HG03460 (cell line): Measurements from ENCODE around the gene PRX.

Experiments
- ATAC-seq: cut with Tn5 transposase; IDR thresholded peaks from one replicate; pipeline ENCODE4 v1.9.1; 2021; ENCODE audit not compliant: unreplicated experiment

The PRX gene

DNA sequence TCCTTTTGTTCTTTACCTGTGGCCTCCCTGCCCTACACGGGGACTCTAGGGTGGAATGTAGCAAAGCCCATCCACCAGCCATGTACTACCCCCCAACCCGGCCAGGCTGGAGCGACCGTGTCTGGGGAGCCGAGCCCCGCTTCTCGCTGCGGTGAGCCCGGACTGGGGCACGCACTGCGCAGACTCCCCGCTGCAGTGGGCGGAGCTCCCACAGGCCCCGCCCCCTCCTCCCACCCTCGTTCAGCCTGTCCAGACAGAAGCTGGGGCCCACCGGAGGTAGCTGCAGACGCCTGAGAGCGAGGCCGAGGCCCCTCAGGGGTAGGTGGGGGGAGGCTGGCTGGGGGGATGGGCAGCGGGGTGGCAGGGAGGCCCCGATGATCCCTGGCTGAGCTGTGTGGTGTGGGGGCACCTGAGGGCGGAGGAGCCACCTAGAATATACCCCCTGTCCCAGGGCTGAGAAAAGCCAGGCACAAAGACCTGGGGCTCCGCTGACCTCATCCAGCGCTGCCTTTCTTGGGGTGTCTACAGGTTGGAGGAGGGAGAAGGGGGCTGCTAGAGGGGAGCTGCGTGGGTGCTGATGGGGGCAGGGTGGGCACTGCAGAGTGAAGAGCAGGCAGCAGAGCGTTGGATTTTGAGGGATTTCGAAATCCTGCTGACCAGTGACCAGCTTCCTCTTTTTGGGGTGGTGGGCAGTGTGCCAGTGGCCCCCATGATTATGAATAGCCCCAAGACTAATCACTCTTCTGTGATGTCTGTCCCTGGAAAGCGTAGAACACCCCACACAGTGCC lies 47.4 kb downstream of the PRX start:
- ATAC-seq, result no peak

DNA sequence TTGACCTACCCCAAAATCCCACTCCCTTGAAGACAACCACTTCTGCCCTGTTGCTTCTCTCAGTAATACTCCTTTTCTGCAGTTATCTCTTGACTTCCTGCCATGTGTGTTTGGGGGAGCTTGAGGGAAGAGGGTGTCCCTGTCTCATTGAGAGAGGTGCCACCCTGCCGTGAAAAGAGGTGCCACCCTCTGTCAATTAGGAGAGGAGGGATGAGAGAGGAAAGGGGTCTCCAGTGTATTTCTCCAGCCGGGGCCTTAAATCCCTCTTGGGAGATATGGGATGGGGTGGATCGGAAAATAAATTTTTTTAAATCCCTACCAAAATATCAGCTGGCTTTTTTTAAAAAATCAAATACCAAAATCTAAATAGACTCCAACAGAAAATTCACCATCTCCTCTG lies 48.2 kb downstream of the PRX start:
- ATAC-seq, result no peak

GRCh38 chr19:40363069-40363468 lies 50.1 kb downstream of the PRX start:
- ATAC-seq, result no peak

GRCh38 chr19:40362160-40362559 lies 51.0 kb downstream of the PRX start:
- ATAC-seq, result no peak

DNA sequence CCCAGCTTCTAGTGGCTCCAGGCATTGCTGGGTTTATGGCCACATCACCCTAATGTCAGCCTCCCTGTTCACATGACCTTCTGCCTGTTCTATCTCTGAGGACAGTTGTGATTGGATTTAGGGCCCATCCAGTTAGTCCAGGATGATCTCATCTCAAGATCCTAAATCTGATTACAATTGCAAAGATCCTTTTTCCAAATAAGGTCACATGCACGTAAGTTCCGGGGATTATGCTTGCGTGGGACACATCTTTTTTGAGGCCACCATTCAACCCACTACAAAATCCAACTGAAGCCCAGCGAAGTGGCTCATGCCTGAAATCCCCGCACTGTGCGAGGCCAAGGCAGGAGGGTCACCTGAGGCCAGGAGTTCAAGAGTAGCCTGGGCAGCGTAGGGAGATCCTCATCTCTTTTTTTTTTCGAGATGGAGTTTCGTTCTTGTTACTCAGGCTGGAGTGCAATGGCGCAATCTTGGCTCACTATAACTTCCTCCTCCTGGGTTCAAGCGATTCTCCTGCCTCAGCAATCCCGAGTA lies 52.4 kb downstream of the PRX start:
- ATAC-seq, result no peak

DNA sequence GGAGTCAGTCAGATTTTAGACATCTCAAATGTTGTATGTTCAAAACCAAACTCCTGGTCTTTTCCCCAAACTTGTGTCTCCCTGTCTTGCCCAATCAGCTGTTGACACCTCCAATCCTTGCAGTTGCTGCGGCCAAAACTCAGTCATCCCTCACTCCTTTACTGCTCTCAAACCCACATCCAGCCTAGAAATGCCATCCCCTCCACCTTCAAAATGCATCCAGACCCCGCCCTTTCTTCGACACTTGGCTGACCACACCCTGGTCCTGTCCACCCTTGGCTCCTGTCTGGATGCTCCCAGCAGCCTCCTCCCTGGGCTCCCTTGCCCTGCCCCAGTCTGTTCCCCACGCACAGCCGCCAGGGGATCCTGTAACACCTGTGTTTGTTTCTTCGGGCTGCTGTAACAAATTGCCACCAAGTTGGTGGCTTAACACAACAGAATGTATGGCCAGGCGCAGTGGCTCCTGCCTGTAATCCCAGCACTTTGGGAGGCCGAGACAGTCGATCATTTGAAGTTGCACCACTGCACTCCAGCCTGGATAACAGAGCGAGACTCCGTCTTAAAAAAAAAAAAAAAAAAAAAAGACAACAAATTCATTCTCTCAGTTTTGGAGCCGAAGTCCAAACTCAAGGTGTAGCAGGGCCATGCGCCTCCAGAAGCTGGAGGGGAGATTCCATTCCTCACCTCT lies 53.0 kb downstream of the PRX start:
- no peak for ATAC-seq

DNA sequence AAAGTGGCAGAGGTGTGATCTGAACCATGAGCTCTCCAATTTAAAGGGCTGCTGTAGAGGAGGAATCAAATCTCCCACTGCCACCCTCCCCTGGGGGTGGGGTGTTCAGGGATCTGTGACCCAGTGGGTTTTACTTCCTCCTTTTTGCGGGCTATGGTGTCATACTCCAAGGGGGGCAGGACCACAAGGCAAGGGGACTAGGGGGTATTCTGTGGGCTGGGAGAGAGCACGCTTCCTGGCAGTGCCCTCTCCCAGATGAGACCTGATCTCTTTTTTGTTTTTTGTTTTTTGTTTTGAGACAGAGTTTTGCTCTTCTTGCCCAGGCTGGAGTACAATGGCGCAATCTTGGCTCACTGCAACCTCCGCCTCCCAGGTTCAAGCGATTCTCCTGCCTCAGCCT lies 54.4 kb downstream of the PRX start:
- ATAC-seq, result no peak

GRCh38 chr19:40357640-40358039 lies 55.5 kb downstream of the PRX start:
- no peak for ATAC-seq

DNA sequence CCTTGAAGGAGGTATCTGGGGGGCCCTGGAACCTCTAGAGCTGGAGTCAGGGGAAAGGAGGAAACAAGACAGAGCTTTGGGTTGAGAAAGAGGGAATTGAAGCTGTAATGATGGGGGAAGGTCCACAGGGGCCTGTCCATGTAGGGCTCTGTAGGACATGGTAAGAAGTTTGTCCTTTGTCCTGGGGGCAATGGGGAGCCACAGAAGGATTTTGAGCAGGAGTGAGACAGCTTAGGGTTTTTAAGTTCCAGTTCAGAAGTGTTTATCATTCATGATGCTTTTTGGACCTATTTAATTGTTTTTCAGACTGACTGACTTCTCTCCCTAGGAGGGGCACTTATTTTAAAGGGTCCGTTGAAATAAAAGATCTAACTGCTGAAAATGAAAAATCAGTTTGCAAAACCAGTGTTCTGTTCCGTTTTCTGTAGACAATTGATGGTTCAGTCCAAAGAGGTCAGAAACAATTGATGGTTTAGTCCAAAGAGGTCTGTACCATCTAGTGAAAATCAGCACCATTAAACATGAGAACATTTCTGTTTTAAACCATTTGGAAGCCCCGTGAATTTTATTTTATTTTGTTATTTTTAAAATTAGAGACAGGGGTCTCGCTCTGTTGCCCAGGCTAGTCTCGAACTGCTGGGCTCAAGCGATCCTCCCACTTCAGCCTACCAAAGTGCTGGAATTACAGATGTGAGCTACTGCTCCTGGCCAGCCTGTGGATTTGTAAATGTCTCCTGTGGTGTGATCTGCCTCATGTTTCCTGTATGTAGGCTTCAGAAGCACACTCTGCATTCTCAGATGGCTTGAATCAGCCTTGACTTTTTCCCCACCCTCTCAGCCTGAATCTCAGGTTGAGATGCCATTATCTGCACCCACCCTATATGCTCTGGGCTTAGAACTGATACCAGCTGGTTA lies 56.2 kb downstream of the PRX start:
- no peak for ATAC-seq

GRCh38 chr19:40355975-40356680 lies 57.0 kb downstream of the PRX start:
- ATAC-seq, result no peak

GRCh38 chr19:40348961-40349507 lies 64.1 kb downstream of the PRX start:
- ATAC-seq, result no peak

DNA sequence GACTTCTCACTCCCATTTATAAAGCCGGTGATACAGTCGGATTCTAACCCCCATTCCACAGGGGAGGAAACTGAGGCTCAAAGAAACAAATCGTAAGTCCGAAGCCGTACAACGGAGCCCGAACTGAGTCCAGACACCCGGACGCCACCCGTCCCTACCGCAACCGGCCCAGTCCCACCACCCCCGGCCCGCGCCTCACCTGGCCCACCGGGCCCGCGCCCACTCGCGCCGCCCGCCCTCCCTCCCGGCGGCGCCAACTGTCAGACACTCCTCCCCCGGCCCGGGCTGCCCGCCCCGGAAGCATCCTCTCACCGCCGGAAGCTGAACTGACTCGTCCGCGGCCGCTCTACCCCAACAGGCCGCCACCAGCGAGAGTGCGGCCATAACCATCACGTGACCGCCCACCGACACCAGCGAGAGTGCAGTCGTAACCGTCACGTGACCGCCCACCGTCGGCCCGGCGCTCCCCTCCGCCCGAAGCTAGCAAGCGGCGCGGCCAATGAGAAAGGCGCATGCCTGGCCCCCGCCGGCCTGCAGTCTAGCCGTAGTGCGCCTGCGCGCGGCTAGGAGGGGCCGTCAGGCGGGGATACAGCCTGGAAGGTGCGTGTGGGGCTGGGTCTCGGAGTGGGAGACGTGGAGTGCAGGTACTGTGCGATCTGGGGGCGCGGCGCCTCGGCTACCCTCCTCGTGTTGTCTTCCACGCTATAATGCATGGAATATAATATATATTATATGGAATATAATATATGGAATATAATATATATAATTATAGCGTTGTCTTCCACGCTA lies 64.9 kb downstream of the PRX start, which contains the start of the genes C19orf47 and PLD3:
Gene C19orf47 (minus strand): TSS at position 273 of the 789 bp plus-strand sequence. CDS start 6,540 bp downstream, outside the sequence.
Gene PLD3 (plus strand): TSS at position 571 of the 789 bp plus-strand sequence. CDS start 17,789 bp downstream, outside the sequence.
- ATAC-seq, result peak; percentile 95

GRCh38 chr19:40344422-40344821 lies 68.8 kb downstream of the PRX start:
- ATAC-seq, result no peak
